GM23248 (cell line): Measurements from ENCODE around the gene PLA2R1.

Experiments
- EZH2 ChIP-seq: fragments of 200-600 bp; sonication (generic); IDR thresholded peaks from 2 replicates; pipeline ENCODE4 v1.6.1; 2018; ENCODE audit warnings: antibody characterized with exemption, mild to moderate bottlenecking; ENCODE audit not compliant: insufficient read depth, poor library complexity, severe bottlenecking
- EZH2phosphoT487 ChIP-seq: fragments of 200-600 bp; sonication (generic); IDR thresholded peaks from 2 replicates; pipeline ENCODE4 v1.6.1; 2018; ENCODE audit warnings: antibody characterized with exemption, moderate library complexity, mild to moderate bottlenecking, low read depth; ENCODE audit not compliant: insufficient read depth

GRCh38 chr2:159973325-159973724, 89.1 kb downstream of the PLA2R1 start:
- no peak for TF ChIP-seq EZH2
- TF ChIP-seq EZH2phosphoT487: no peak
